ENCODE data around the gene NCOR2.
"Not testable (repeated sequence)": the region's sequence is repeated elsewhere in the genome, so short reads cannot be mapped to it uniquely, and the experiment has no call there.

The NCOR2 gene

DNA sequence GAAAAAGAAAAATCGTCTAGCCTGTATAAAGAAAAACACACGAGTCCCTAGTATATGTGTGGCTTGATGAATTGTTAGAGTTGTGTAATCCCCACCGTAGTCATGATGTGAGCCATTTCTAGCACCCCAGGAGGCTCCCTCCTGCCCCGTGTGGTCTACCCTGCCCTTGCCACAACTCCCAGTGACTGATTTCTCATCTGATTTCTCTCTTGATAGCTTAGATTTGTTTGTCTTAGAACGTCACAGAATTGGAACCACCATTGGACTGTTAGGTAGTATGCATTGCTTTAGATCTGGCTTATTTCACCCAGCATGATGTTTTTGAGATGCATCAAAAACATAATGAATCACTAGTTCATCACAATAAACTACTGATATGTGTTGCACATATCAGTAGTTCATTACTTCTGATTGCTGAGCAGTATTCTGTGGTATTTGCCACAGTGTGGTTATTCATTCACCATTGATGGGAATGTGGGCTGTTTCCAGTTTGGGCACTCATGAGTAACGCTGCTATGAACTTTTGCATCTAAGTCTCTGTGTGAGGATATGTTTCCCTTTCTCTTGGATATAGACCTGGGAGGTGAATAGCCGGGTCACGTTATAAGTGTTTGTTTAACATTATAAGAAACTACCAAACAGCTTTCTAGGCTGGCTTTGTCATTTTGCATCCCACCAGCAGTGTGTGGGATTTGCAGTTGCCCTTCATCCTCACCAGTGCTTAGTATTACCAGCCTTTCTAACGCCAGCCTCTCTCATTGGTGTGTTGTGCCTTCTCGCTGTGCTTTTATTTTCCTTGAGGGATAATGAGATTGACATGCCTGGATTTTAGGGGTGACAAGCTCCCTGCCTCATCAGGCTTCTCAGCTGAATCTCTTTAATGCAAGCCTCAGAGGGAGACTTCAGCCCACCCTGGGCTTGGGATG, 31.9 kb upstream of the NCOR2 start:
- peak; percentile 28 for DNase-seq

DNA sequence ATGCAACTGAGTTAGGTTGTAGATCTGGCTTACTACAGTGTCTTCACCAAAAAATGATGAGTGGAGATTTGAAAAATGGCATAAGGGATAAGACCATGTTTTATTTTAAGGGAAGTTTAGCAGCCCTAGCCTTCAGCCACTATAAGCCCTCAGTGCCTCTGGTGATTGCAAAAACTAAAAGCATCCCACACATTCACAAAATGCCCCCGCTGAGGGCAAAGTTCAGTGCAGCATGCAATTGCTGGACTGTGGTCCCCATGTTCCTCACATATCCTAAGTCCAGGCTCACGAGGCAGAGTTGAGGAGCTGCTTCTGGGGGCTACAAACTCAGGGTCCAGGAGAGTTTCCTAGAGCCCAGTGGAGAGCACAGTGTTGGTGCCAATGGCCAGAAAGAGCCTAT, 29.6 kb upstream of the NCOR2 start:
- no peak for DNase-seq

DNA sequence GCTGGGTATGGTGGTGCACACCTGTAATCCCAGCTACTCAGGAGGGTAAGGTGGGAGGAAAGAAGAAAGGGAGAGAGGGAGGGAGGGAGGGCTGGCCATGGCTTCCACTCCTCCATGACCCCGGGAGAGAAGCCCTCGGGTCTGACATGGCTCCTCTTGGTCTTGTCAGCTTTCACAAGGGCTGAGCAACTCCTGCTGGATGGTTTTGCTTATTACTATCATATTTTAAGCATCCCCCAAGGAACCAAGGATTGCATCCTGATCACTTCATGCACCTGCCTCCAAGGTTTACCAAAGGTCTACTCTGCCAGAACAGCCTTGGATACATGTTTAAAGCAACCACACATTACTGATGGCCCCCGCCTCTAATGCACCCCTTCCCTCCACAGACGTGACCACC, 28.0 kb upstream of the NCOR2 start:
- DNase-seq = no peak

DNA sequence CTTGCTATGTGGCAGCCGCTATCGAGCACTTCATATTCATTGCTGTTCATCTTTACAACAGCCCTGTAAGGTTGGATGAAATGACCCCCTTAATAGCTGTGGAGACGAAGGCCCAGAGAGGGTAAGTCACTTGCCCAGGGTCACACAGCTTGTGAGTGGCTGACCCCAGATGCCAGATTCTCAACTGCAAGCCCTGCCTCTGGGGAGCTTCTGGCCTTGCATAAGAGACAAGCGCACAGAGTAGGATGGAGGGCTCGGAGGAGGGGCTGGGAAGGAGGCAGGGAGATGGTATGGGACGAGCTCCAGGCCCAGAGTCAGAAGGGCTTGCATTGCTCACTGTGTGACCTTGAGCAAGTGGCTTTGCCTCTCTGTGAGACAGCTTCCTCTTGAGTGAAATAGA, 27.4 kb upstream of the NCOR2 start:
- no peak for DNase-seq

DNA sequence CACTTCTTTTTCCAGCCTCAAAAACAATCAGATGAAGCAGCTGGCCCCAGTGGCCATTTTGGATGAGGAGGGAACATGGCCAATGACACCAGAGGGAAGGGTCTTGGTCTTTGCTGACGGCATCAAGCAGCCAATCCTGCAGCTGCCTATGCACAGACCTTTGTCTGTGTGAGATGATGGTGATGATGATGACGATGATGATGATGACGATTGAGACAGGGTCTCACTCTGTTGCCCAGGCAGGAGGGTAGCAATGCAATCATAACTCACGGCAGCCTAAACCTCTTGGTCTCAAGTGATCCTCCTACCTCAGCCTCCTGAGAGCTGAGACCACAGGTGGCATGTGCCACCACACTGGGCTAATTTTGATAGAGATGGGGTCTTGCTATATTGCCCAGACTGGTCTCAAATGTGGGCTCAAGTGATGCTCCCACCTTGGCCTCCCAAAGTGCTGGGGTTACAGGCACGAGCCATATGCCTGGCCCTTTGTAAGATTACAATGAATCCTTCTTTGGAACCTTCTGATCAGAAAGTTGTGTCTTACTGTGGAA, 26.5 kb upstream of the NCOR2 start:
- no peak for DNase-seq

DNA sequence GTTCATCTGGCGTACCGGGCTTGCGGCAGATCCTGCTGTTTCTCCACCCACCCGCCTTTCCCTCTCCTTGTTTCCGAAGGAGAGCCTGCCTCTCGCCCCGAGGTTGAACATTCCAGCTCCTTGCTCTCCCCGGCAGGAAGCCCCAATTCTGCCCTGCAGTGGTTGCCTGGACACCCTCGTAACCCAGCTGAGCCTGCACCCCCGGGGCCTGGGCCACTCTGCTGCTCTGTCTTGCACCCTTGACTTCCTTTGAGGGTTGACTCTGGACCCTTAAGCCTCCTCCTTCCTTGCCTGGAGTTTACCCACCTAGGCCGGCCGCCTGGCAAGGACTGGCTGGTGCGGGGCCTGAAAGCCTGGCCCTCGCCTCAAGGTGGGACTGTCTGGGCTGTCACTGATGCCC, 25.8 kb upstream of the NCOR2 start:
- no peak for DNase-seq

DNA sequence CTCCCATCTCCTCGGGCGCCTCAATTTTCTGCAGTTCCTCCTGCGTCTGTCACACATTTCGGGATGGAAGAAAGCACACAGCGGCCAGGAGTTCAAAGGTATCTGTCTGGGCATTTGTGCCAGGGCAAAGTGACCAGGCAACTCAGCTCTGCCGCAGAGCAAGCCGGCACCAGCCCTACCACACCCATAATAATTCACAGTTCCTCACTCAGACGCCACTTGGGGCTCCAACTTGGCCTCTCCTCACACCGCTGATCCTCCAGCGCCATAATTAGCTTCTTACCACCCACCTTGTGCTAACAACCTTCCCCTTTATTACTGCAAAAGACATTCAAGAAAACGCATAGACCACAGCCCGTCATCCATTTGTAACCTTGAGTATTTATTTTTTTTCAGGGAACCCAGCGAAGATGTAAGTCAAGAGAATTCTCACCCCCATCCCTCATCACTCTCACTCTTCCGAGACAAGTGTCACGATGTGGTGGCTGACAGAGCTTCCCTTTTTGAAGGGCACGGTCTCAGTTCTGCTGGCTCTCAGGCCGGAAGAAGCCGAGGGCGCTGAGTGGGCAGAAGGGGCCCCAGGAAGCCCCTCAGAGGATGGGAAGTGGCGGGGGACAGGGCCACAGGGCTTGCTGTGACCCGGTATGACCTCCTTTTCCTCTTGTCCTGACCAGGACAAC, 25.2 kb upstream of the NCOR2 start:
- DNase-seq = no peak

DNA sequence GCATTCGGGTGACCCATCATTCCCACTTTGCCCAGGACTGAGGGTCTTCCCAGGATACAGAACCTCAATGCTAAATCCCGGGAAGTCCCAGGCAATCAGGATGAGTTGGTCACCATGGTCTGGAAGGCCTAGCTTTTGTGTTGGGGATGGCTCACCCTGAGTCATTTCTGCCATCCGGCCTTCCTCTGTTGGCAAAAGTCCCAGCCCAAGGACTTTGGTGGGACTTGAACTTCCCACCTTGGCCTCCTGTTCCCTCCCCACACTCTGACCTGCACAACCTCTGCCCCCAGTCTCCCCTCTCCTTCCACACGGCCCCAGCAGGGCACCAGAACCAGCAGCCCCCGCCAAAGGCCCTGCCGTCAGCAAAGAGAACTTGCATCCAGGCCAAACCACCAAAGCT, 24.6 kb upstream of the NCOR2 start:
- no peak for DNase-seq

DNA sequence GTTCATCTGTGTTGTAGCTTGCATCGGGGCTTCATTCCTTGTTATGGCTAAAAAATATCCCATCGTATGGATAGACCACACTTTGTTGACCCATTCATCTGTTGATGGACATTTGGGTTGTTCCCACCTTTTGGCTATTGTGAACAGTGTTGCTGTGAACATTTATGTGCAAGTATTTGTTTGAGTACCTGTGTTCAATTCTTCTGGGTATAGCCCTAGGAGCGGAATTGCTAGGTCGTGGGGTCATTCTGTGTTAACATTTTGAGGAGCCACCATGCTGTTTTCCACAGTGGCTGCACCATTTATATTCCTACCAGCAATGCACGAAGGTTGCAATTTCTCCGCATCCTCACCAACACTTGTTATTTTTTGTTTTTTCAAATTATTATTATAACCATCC, 23.0 kb upstream of the NCOR2 start:
- no peak for DNase-seq

DNA sequence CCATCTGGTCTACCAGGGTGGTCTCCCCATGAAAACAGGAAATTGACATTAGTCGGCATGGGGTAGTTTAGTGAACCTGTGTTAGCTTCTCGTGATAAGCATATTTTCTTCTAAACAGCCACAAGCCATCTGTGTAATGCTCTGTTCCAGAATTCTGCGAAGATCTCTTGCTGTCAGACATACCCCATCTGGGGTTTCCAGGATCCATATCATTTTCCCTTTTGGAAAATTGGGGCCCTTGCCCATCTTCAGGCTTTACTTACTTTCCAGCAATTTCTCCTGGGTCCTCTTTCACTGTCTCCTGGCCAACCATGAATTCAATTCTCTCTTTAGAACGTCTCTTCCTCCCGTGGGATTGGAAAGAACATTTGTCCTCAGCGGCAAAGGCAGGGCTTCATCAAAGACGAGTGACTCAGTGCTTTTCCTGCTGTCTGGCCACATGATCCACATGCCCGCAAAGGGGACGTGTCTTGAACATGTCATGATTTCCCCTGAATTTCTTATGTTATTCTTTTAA, 21.4 kb upstream of the NCOR2 start:
- no peak for DNase-seq

DNA sequence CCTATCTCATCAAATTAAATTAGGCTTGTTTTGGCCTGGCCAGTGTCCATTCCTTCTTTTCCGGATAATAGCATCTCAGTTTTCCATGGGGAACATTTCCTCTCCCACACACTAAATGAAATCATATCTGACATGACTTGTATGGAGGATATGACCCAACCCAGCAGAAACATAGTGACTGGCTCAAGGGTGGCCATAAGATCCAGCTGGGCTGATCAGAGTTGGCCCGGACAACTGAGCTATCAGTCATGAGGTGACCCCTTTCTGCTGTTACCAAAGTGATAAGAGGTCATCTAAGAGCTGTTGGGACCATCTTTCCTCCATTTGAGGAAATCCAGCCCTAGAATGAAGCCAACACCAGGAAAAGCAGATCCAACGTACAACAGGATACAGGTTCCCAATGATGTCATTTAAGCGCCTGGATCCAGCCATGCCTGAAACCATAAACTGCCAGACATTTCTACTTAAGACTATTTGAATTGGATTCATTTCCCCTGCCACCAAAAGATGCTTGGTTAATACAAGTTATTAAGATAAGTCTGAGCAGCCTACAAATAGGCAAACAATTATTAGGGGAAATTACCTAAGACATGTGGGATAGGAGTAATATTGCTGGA, 20.7 kb upstream of the NCOR2 start:
- no peak for DNase-seq

DNA sequence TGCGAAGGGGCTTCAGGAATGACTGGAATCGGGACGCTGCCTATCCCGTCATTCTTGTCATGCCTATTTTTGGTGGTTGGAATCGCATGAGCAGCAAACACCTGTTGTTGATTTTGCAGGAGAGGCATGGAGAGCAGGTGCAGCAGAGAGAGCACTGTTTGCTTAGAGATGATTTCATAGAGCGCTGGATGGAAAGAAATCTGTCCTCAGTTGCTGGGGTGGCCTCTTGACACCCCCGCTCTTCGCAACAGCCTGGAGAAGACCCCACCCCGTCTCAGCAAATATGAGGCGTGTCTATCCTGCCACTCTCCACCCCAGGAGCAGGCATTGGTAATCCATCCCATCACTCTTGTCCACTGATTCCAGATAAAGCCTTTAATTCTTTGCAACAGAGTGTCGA, 19.3 kb upstream of the NCOR2 start:
- no peak for DNase-seq

DNA sequence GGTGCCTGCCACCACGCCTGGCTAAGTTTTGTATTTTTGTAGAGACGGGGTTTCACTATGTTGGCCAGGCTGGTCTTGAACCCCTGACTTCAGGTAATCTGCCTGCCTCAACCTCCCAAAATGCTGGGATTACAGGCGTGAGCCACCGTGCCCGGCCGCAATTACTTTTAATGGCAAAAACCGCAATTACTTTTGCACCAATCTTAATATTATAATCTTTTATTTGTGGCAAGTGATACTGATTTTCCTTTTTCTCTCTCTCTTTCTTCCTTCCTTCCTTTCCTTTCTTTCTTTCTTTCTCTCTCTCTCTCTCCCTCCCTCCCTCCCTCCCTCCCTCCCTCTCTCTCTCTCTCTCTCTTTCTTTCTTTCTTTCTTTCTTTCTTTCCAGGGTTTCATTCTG, 17.1 kb upstream of the NCOR2 start:
- not testable (repeated sequence) for DNase-seq

DNA sequence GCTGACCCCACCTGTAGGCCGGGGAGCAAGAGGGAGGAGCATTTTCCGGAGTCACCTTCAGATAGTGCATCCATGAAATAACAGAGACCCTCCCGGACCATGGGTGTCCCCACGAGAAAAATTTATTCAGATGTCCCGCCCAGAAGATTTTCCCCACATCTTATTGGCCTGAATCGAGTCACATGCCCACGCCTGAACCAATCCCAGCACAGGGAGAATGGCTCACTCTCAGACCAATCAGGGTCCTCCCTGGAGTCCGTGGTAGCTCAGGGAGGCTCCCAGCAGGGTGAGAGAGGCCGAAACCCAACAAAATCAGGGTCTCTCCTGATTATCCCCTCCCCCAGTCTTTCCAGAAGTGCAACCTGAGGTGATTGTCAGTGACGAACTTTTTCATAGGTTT, 16.4 kb upstream of the NCOR2 start:
- no peak for DNase-seq

DNA sequence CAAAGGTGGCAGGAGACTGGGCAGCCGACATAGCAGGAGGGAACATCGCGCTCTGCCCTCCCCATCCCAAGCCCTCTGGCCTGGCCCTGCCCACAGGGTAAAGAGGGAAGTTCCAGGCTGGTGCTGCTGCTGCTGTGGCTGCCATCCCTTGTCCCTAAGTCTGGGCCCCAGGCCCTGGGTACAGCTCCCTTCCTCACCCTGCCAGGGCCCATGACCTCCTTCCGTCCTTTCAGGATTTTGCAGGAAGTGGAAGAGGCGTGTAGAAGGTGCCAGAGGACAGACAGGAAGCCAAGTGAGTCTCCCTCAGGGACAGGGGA, 14.7 kb upstream of the NCOR2 start:
- DNase-seq = no peak

DNA sequence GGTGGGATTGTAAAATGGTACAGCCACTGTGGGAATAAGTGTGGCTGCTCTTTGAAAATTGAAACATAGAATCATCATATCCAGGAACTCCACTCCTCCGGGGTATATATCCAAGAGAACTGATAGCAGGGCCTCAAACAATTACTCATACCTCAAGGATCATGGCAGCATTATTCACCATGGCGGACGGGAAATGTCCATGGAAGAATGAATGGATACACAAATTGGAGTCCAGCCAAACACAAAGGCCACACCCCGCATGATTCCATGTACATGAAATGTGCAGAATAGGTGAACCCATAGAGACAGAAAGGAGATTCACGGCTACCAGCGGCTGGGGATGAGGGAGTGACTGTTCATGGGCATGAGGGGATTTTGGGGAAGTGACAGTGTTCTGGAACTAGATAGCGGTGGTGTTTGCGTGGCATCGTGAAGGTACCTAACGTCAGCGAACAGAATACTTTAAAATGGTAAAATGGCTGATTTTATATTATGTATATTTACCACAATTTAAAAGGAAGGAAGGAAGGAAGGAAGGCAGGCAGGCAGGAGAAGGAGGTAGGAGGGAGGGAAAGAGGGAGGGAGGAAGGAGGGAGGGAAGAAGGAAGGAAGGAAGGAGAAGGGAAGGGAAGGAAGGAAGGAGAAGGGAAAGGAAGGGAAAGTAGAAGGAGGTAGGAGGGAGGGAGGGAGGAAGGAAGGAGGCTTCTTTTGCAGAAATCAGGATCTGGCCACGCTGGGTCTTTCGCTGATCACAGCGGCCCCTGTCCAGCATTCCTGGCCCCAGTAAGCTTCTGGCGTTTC, 14.1 kb upstream of the NCOR2 start:
- no peak for DNase-seq

DNA sequence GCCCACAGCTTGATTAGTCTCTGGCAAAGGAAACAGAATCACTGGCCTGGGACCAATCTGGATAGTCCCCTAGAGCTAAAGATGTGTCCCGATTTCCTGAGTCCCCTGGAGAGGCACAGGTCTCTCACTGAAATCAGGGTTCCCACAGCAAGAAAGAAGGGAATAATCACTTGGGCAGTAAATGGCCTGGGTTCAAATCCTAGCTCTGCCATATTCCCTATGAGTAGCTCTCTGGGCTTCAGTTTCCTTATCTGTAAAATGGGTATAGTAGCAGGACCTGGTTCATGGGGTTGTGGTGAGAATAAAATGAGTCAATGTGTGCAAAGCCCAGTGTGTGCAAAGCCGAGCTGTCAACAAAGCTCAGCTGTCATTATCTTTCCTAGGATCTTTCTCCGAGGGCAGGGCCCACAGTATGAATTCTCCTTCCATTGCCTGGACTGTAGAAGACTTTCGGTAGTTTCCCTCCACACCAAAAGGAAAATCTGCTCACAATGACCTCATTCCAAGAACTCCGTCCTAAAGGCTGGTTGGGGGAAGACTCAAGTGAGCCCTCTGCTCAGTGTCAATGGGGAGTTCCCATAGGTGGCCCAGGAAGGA, 12.6 kb upstream of the NCOR2 start:
- DNase-seq = no peak

DNA sequence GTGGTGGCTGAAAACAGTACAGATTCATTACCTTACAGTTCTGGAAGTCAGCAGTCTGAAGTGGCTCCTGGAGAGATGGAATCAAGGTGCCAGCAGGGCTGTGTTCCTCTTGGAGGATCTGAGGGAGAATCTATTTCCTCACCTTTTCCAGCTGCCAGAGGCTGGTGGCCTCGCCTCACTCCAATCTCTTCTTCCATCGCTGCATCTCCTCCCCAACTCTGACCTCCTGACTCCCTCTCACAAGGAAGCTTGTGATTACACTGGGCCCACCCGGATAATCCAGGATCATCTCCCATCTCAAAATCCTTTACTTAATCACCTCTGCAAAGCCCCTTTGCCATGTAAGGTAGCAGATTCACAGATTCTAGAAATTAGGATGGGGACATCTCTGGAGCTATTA, 11.4 kb upstream of the NCOR2 start:
- no peak for DNase-seq

DNA sequence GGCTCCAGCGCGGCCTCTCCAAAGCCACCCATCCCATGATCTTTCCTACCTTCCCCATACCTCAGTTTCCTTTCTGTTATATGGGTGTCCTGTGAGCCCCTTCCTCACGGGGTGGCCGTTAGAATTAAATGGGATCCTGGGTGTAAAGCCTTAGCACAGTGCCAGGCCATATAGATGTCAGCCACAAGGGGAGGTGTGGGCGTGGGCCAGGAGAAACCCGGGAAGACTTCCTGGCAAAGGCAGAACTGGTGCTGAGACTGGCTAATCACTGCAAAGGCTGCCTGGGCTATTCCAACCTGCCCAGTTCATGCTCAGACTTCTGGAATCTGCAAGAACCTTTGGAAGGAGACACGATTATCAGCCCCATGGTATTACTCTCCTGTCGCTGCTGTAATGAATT, 11.0 kb upstream of the NCOR2 start:
- no peak for DNase-seq

DNA sequence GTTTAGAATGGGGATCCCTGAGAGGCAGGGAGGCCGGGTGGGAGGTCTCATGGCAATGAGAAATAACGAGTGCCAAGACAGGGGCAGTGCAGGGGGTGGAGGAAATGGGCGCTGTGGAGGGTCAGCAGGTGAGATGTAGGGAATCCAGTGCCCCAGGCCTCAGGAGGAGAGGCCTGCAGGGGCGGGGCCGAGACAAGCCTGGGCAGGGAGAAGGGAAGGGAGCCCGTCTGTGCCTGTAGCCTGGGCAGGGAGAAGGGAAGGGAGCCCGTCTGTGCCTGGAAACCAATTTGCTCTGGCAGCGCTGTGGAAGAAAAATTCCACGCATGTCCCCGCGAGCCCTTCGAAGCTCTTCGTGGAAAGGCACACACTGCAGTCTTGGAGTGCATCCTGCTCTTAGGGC, 10.6 kb upstream of the NCOR2 start:
- DNase-seq = no peak

DNA sequence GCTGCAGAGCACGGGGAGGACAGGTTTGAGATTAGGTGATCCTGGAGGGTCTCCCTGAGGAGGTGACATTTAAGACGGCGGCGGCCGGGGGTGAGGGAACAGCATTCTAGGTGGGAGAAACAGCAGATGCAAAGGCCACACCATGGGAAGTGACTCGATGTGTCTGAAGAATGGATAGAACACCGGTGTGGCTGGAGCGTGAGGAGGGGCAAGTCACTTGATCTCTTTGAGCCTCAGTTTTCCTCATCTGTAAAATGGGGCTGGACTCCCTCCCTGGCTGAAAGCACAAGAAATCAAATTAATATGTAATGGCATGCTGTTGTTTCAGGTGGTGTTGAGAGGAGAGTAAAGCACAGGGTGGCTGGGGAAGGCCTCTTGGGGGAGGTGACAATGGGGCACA, 10.0 kb upstream of the NCOR2 start:
- DNase-seq = no peak

DNA sequence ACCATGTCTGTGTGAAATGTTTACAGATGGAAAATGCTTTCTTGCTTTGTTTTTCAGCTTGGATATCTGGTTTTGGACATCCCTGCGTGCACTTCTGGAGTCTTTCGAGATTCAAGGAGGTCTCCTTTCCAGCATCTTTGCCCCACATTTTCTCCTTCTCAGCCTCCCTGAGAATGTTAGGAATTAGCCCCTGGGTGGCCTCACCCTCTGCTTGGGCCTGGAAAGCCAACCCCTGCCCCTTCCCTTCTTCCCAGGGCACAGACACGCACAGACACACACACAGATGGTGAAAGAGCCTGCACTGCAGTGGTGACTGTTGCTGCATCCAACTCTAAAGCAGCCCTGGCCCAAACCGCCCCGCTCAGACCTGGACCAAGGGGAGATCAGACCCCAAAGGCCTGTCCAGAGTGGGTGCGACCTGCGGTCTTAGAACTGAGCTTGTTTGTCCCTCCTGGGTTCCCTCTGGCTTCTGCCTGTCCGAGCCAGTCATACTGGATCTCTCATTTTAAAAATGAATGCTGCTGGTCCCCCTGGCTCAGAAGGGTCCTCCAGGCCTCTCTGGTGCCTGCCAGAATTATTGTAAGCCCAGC, 8.7 kb upstream of the NCOR2 start:
- DNase-seq = no peak

Data from kidney glomerular epithelial cell (primary cell).